ENCODE measurements around the gene GATB.

GRCh38 chr4:151774324-151774723 lies 13.5 kb upstream of the GATB start:
- TF ChIP-seq EZH2 (IDR thresholded peaks at IDR 0.05; ENCODE audit: insufficient read depth, poor library complexity, severe bottlenecking) (no peak), EZH2phosphoT487 (IDR thresholded peaks at IDR 0.05; ENCODE audit: insufficient read depth, low read depth) (no peak)

Data from GM23248 (cell line).